IMR-90 (cell line): Measurements from ENCODE around the gene LHPP. TPM values are rescaled to one million over a fixed set of nuclear protein-coding genes. Genes with fewer than 3 reads are reported as not detected.

Experiments
- ATAC-seq: fragments of 200-7000 bp; cut with Tn5 transposase; 2 replicates; pipeline ENCODE4 v1.9.1; 2020; ENCODE audit warnings: low read depth, mild to moderate bottlenecking, moderate library complexity
- BruUV-seq: library from RNA; stranded (reverse); fragments of 400-500 nt; replicated peaks from 2 replicates; lab custom pipeline; 2021; lab: Mats Ljungman, UMichigan
- CTCF ChIA-PET: fragments of 300-600 bp; formaldehyde crosslinking; extraction: SDS; loops from one replicate; lab custom pipeline; 2021; ENCODE audit warnings: antibody characterized with exemption; lab: Yijun Ruan, JAX
- POLR2A ChIA-PET: fragments of 300-600 bp; sonication (Branson Sonifier 250); formaldehyde crosslinking; loops from one replicate; lab custom pipeline; 2022; ENCODE audit warnings: antibody characterized with exemption; ENCODE audit not compliant: unreplicated experiment; lab: Charles Lee
- DNase-seq: peaks from one replicate; pipeline ENCODE4 v3.0.0; 2013
- H2AFZ ChIP-seq: replicated peaks from 2 replicates; pipeline ENCODE3; 2013; ENCODE audit warnings: low read length, mild to moderate bottlenecking; ENCODE audit not compliant: poor library complexity
- H2AK5ac ChIP-seq: 2 replicates; pipeline ENCODE4 v1.6.1; 2013; ENCODE audit warnings: low read depth, low read length, inconsistent platforms
- H2AK9ac ChIP-seq: replicated peaks from 2 replicates; pipeline ENCODE3; 2013; ENCODE audit warnings: mild to moderate bottlenecking, low read depth, low read length, moderate library complexity; ENCODE audit not compliant: poor library complexity
- H2BK120ac ChIP-seq: 2 replicates; pipeline ENCODE4 v1.6.1; 2013; ENCODE audit warnings: low read depth, low read length, inconsistent platforms
- H2BK15ac ChIP-seq: 3 replicates; pipeline ENCODE4 v1.6.1; 2013; ENCODE audit warnings: low read depth, low read length, inconsistent platforms
- H2BK20ac ChIP-seq: 2 replicates; pipeline ENCODE4 v1.6.1; 2013; ENCODE audit warnings: low read depth, mild to moderate bottlenecking, inconsistent platforms, low read length, moderate library complexity
- H2BK5ac ChIP-seq: 2 replicates; pipeline ENCODE4 v1.6.1; 2013; ENCODE audit warnings: mild to moderate bottlenecking, low read depth, low read length, inconsistent platforms; ENCODE audit not compliant: poor library complexity, severe bottlenecking
- H3K14ac ChIP-seq: replicated peaks from 2 replicates; pipeline ENCODE4 v1.6.1; 2013; ENCODE audit warnings: low read depth, low read length, inconsistent platforms
- H3K18ac ChIP-seq: 2 replicates; pipeline ENCODE4 v1.6.1; 2013; ENCODE audit warnings: low read depth, low read length, control low read depth
- H3K23ac ChIP-seq: 2 replicates; pipeline ENCODE4 v1.6.1; 2013; ENCODE audit warnings: low read depth, low read length, inconsistent platforms
- H3K27ac ChIP-seq: 2 replicates; pipeline ENCODE4 v1.5.1; 2013; ENCODE audit warnings: mild to moderate bottlenecking, control low read depth, low read length; ENCODE audit not compliant: insufficient read depth
- H3K27me3 ChIP-seq: 2 replicates; pipeline ENCODE4 v1.6.1; 2013; ENCODE audit warnings: low read length; ENCODE audit not compliant: control insufficient read depth, insufficient read depth
- H3K36me3 ChIP-seq: 2 replicates; pipeline ENCODE4 v1.6.1; 2013; ENCODE audit warnings: low read length, mixed read lengths; ENCODE audit not compliant: control insufficient read depth, insufficient read depth
- H3K4ac ChIP-seq: 2 replicates; pipeline ENCODE4 v1.6.1; 2013; ENCODE audit warnings: low read depth, low read length, inconsistent platforms
- H3K4me1 ChIP-seq: 2 replicates; pipeline ENCODE4 v1.6.1; 2013; ENCODE audit warnings: low read length, mixed read lengths; ENCODE audit not compliant: control insufficient read depth, insufficient read depth
- H3K4me2 ChIP-seq: 2 replicates; pipeline ENCODE4 v1.6.1; 2013; ENCODE audit warnings: low read depth, mild to moderate bottlenecking, control low read depth, low read length, moderate library complexity
- H3K4me3 ChIP-seq: 2 replicates; pipeline ENCODE4 v1.5.1; 2013; ENCODE audit warnings: low read depth, mild to moderate bottlenecking, control low read depth, low read length, moderate library complexity; ENCODE audit not compliant: insufficient read depth
- H3K56ac ChIP-seq: 2 replicates; pipeline ENCODE4 v1.6.1; 2013; ENCODE audit warnings: low read length, inconsistent platforms; ENCODE audit not compliant: insufficient read depth; ENCODE audit errors: extremely low read depth
- H3K79me1 ChIP-seq, 2 experiments: 2 replicates each; pipeline ENCODE4 v1.6.1; 2013; ENCODE audit warnings: low read length in 2 of 2, inconsistent platforms in 1 of 2, low read depth in 1 of 2
- H3K9ac ChIP-seq: 2 replicates; pipeline ENCODE4 v1.6.1; 2013; ENCODE audit warnings: low read depth, low read length, control low read depth
- H3K9me1 ChIP-seq: 2 replicates; pipeline ENCODE4 v1.6.1; 2013; ENCODE audit warnings: low read length, inconsistent platforms; ENCODE audit not compliant: insufficient read depth
- H3K9me3 ChIP-seq: 2 replicates; pipeline ENCODE4 v1.6.1; 2013; ENCODE audit warnings: low read length; ENCODE audit not compliant: control insufficient read depth, insufficient read depth
- H4K20me1 ChIP-seq: 2 replicates; pipeline ENCODE4 v1.6.1; 2013; ENCODE audit warnings: low read length, inconsistent platforms; ENCODE audit not compliant: insufficient read depth
- H4K5ac ChIP-seq: 2 replicates; pipeline ENCODE4 v1.6.1; 2013; ENCODE audit warnings: mild to moderate bottlenecking, low read depth, low read length, control low read depth
- H4K8ac ChIP-seq, 2 experiments: 2 replicates each; pipeline ENCODE4 v1.6.1; 2013; ENCODE audit warnings: low read depth in 2 of 2, low read length in 2 of 2, control low read depth in 1 of 2, inconsistent platforms in 1 of 2
- H4K91ac ChIP-seq: 2 replicates; pipeline ENCODE4 v1.6.1; 2013; ENCODE audit warnings: low read depth, low read length, inconsistent platforms; ENCODE audit not compliant: insufficient read depth
- BHLHE40 ChIP-seq: fragments of 150-350 bp; IDR thresholded peaks from 2 replicates; pipeline ENCODE4 v1.6.1; 2016; ENCODE audit warnings: mild to moderate bottlenecking, low read depth, low read length
- CEBPB ChIP-seq: IDR thresholded peaks from 2 replicates; pipeline ENCODE4 v1.6.1; 2012; ENCODE audit warnings: low read depth, low read length, improper control_type of control experiment
- CHD1 ChIP-seq: IDR thresholded peaks from 2 replicates; pipeline ENCODE4 v1.6.1; 2012; ENCODE audit warnings: low read depth, low read length, improper control_type of control experiment
- FOS ChIP-seq: fragments of 150-350 bp; IDR thresholded peaks from 2 replicates; pipeline ENCODE4 v1.6.1; 2016; ENCODE audit warnings: low read depth, low read length
- MAFK ChIP-seq: IDR thresholded peaks from 2 replicates; pipeline ENCODE4 v1.6.1; 2012; ENCODE audit warnings: low read depth, low read length, improper control_type of control experiment
- MAZ ChIP-seq: IDR thresholded peaks from 2 replicates; pipeline ENCODE4 v1.6.1; 2012; ENCODE audit warnings: low read depth, mild to moderate bottlenecking, low read length, improper control_type of control experiment, moderate library complexity, borderline replicate concordance
- MXI1 ChIP-seq: IDR thresholded peaks from 2 replicates; pipeline ENCODE4 v1.6.1; 2012; ENCODE audit warnings: low read depth, mild to moderate bottlenecking, low read length, moderate library complexity, borderline replicate concordance
- RAD21 ChIP-seq: IDR thresholded peaks from 2 replicates; pipeline ENCODE4 v1.6.1; 2012; ENCODE audit warnings: low read length, improper control_type of control experiment
- RCOR1 ChIP-seq: IDR thresholded peaks from 2 replicates; pipeline ENCODE4 v1.6.1; 2012; ENCODE audit warnings: mild to moderate bottlenecking, low read length, improper control_type of control experiment; ENCODE audit not compliant: insufficient replicate concordance
- RFX5 ChIP-seq: IDR thresholded peaks from 2 replicates; pipeline ENCODE4 v1.8.0; 2012; ENCODE audit warnings: low read depth, mild to moderate bottlenecking, low read length, moderate library complexity
- SMC3 ChIP-seq: fragments of 150-350 bp; IDR thresholded peaks from 2 replicates; pipeline ENCODE4 v1.6.1; 2016; ENCODE audit warnings: low read depth, mild to moderate bottlenecking, antibody characterized with exemption, low read length, moderate library complexity
- WGBS, 2 experiments: methylation state at CpG; one replicate each; pipeline versions ENCODE4 v1.1.5 to v1.1.7; 2013; ENCODE audit warnings: missing lambda C conversion rate in 2 of 2; ENCODE audit not compliant: insufficient read length in 1 of 2; ENCODE audit errors: extremely low coverage in 2 of 2; 5-methylcytosine and 5-hydroxymethylcytosine counted together
- dilution Hi-C: fragments of 300-500 bp; cut with HindIII; formaldehyde crosslinking; loops from one replicate; pipeline ENCODE4 v1.14.3; 2018; ENCODE audit warnings: low sequenced_read_pairs; ENCODE audit not compliant: unreplicated experiment
- in situ Hi-C: fragments of 300-500 bp; cut with MboI; formaldehyde crosslinking; loops from 3 replicates; pipeline ENCODE4 v1.14.3; 2019; ENCODE audit warnings: low sequenced_read_pairs, inconsistent platforms, mixed read lengths
- intact Hi-C: fragments of 100-400 bp; cut with micrococcal nuclease; formaldehyde crosslinking; loops from 2 replicates; pipeline ENCODE4 v1.10.0; 2022
- polyA plus RNA-seq, 3 experiments: library from polyadenylated mRNA; depleted of rRNA; stranded (reverse); fragments of >200 nt; gene quantifications; 2 replicates each; pipeline ENCODE4 v1.2.3, GENCODE V29; 2012; ENCODE audit warnings: low replicate concordance in 1 of 3
- total RNA-seq: library from RNA; depleted of rRNA; stranded (reverse); fragments of >200 nt; gene quantifications from 2 replicates; pipeline ENCODE4 v1.2.3, GENCODE V29; 2012
- TF ChIP-seq, protein P1 (sequence below): conservative IDR thresholded peaks from 2 replicates; pipeline ENCODE4 v1.5.1; 2012; ENCODE audit warnings: mild to moderate bottlenecking, low read depth, low read length, improper control_type of control experiment
- TF ChIP-seq, protein P2 (sequence below): fragments of 150-350 bp; IDR thresholded peaks from 2 replicates; pipeline ENCODE4 v1.6.1; 2016; ENCODE audit warnings: low read depth, mild to moderate bottlenecking, low read length, moderate library complexity, borderline replicate concordance

Gene LHPP
- total and polyA plus RNA-seq, 2 of the 4 experiments (the other 2 are of a cell fraction): 2.7 to 8.3 TPM

DNA sequence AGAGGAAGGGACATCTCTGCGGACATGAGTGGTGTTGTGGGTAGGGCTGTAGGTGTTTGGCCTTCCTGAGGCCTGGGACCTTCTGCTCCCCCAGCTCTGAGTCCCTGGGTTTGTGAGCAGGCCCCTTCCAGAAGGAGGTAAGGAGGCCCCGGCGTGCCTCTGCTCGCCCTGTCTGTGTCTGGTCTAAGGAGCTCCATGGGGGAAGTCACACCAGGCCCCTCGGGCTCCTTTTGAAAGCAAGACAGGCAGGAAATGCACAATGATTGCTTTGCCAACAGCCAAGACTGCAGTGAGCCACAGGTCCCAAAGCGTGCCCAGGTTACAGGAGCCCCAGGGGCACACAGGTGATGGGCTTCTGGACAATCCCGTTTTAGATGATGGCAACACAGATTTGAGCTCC, 193.1 kb downstream of the LHPP start (continued):
- TF ChIP-seq CHD1 (no peak), RCOR1 (no peak), MAFK (no peak), MXI1 (no peak), BHLHE40 (no peak)

DNA sequence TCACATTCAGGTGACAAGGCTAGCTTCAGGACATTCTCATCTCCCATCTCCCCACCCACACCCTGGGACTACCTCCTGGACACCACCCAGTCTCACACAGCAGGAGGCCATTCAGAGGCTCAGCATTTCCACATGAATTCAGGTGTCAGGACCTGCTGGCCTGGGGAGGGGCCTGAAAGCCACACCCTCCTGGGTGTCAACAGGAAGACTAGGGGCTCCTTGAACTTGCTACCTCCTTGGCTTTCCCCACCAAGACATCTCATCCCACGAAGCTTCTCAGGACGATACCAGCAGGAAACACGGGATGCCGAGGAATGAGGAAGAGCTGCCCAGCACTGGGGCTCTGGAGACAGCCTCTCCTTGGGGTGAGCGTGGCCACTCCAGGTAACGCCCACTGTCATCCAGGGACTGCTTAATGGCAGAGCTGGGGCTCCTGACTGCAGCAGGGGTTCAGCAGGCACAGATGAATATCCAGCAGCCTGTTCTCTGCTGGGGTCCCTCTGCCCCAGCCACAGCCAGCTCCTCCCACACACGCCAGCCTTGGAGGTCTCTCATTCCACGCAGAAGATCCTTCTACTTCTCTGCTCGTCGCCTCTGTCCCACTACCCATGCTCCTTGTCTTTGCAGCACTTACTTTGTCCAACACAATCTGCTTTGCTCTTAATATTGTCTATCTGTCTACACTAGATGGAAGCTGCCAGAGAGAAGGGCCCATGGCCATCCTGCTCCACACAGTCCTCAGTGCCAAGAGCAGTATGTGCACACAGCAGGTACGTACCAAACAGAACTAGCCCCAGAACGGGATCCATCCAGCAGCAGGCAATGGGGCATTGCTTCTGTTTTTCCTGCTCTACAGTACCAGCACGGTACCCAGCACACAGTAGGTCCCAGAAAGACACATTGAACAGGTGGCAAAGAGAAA, 193.8 kb downstream of the LHPP start:
- Histone ChIP-seq H3K4ac (no peak overlapping the region), H3K14ac (no peak overlapping the region), H3K4me2 (no peak overlapping the region), H2BK5ac (no peak overlapping the region), H3K9ac (no peak overlapping the region), H3K56ac (no peak overlapping the region), H2AK5ac (no peak overlapping the region), H2AFZ (peak overlapping the region; percentile 19), H2BK120ac (no peak overlapping the region), H3K4me1 (peaks cover 2% of the 10 kb centered on the region; the same call in 1 of the 2 replicates), H3K79me1 (no peaks in the 10 kb centered on the region; a peak in 2 of 4 replicates), H2BK20ac (no peak overlapping the region), H4K91ac (no peak overlapping the region), H4K20me1 (peaks cover 9% of the 10 kb centered on the region), H3K9me1 (peaks cover 11% of the 10 kb centered on the region), H4K8ac (no peak overlapping the region), H3K27ac (no peak overlapping the region), H4K5ac (no peak overlapping the region), H2BK15ac (no peak overlapping the region), H3K4me3 (no peak overlapping the region), H3K27me3 (no peaks in the 10 kb centered on the region), H3K9me3 (no peaks in the 10 kb centered on the region), H3K23ac (no peak overlapping the region), H2AK9ac (no peak overlapping the region), H3K18ac (no peak overlapping the region), H3K36me3 (no peaks in the 10 kb centered on the region)
- no TSS peak for BruUV-seq
- ATAC-seq (no peak), DNase-seq (no peak)
- CTCF ChIA-PET: interaction anchor here (0.9 kb wide), 1 partner anchor 9 kb away, joined by 3 read pairs; no protein-coding TSS in a partner anchor
- dilution Hi-C loops (no loop called here), intact Hi-C loops (no loop called here), in situ Hi-C loops (no loop called here)
- POLR2A ChIA-PET: no interaction called here
- no peak for TF ChIP-seq RAD21
- no peak for TF ChIP-seq SMC3
- TF ChIP-seq, protein P1, sequence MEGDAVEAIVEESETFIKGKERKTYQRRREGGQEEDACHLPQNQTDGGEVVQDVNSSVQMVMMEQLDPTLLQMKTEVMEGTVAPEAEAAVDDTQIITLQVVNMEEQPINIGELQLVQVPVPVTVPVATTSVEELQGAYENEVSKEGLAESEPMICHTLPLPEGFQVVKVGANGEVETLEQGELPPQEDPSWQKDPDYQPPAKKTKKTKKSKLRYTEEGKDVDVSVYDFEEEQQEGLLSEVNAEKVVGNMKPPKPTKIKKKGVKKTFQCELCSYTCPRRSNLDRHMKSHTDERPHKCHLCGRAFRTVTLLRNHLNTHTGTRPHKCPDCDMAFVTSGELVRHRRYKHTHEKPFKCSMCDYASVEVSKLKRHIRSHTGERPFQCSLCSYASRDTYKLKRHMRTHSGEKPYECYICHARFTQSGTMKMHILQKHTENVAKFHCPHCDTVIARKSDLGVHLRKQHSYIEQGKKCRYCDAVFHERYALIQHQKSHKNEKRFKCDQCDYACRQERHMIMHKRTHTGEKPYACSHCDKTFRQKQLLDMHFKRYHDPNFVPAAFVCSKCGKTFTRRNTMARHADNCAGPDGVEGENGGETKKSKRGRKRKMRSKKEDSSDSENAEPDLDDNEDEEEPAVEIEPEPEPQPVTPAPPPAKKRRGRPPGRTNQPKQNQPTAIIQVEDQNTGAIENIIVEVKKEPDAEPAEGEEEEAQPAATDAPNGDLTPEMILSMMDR: no peak
- no peak for TF ChIP-seq RFX5
- no peak for TF ChIP-seq CEBPB
- TF ChIP-seq, protein P2, sequence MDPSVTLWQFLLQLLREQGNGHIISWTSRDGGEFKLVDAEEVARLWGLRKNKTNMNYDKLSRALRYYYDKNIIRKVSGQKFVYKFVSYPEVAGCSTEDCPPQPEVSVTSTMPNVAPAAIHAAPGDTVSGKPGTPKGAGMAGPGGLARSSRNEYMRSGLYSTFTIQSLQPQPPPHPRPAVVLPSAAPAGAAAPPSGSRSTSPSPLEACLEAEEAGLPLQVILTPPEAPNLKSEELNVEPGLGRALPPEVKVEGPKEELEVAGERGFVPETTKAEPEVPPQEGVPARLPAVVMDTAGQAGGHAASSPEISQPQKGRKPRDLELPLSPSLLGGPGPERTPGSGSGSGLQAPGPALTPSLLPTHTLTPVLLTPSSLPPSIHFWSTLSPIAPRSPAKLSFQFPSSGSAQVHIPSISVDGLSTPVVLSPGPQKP: no peak
- TF ChIP-seq BHLHE40: no peak
- no peak for TF ChIP-seq MAZ
- TF ChIP-seq MXI1: no peak
- no peak for TF ChIP-seq FOS
- WGBS, 2 experiments: 93% methylated on average over 10 of the region's 13 CpGs; no CpG with 5 or more reads in 1 of the 2 experiments
